IPS DF 6.9 (cell line): ENCODE data around the gene TRAF1.
"Not testable (repeated sequence)": the region's sequence is repeated elsewhere in the genome, so short reads cannot be mapped to it uniquely, and the experiment has no call there.

Source experiments
- DNase-seq: peaks from one replicate; pipeline ENCODE4 v3.0.0-alpha.2; 2013; ENCODE audit warnings: low read depth, low spot score
- H3K27ac ChIP-seq: one replicate; pipeline ENCODE4 v1.5.1; 2013; ENCODE audit warnings: low read length, control low read depth
- H3K27me3 ChIP-seq: 2 replicates; pipeline ENCODE4 v1.6.1; 2013; ENCODE audit warnings: mild to moderate bottlenecking, low read length; ENCODE audit not compliant: control insufficient read depth, insufficient read depth
- H3K36me3 ChIP-seq: 2 replicates; pipeline ENCODE4 v1.6.1; 2013; ENCODE audit warnings: low read length; ENCODE audit not compliant: control insufficient read depth, insufficient read depth
- H3K4me1 ChIP-seq: 2 replicates; pipeline ENCODE4 v1.6.1; 2013; ENCODE audit warnings: low read length; ENCODE audit not compliant: control insufficient read depth, insufficient read depth
- H3K4me3 ChIP-seq: 2 replicates; pipeline ENCODE4 v1.5.1; 2013; ENCODE audit warnings: mild to moderate bottlenecking, low read length
- H3K9me3 ChIP-seq: 2 replicates; pipeline ENCODE4 v1.6.1; 2013; ENCODE audit warnings: low read length, inconsistent platforms; ENCODE audit not compliant: control insufficient read depth, insufficient read depth
- WGBS: extraction: QIAGEN DNeasy Blood & Tissue Kit; methylation state at CpG from one replicate; pipeline ENCODE4 v1.1.7; 2013; ENCODE audit warnings: mixed read lengths, missing lambda C conversion rate; ENCODE audit not compliant: insufficient read length, insufficient coverage; 5-methylcytosine and 5-hydroxymethylcytosine counted together

The TRAF1 gene

GRCh38 chr9:120926397-120926928 lies at the start of gene TRAF1:
TSS of gene TRAF1 (minus strand) at chr9:120926796. CDS start at chr9:120926075, 721 bp downstream.
- Histone ChIP-seq H3K27ac (no peak within 1 kb of the TSS), H3K4me1 (peaks cover 6% of the 10 kb centered on the region), H3K36me3 (no peaks in the 10 kb centered on the region), H3K9me3 (no peaks in the 10 kb centered on the region), H3K27me3 (no peaks in the 10 kb centered on the region), H3K4me3 (no peak within 1 kb of the TSS)
- DNase-seq, result no peak
- no CpG with 5 or more reads among the region's 6 CpGs for WGBS

- Histone ChIP-seq H3K4me3 (no peak overlapping the region), H3K27ac (no peak overlapping the region), H3K4me1 (no peaks in the 10 kb centered on the region), H3K9me3 (no peaks in the 10 kb centered on the region), H3K27me3 (no peaks in the 10 kb centered on the region), H3K36me3 (no peaks in the 10 kb centered on the region)
- DNase-seq, result no peak
- WGBS, result no CpG with 5 or more reads among the region's 1 CpG
Observed at GRCh38 chr9:120974921-120975320, 48.3 kb upstream of the TRAF1 start.

- DNase-seq, result no peak
- Histone ChIP-seq H3K36me3 (no peaks in the 10 kb centered on the region), H3K27me3 (no peaks in the 10 kb centered on the region), H3K4me3 (no peak overlapping the region), H3K4me1 (no peaks in the 10 kb centered on the region), H3K27ac (no peak overlapping the region), H3K9me3 (no peaks in the 10 kb centered on the region)
- no CpG with 5 or more reads among the region's 2 CpGs for WGBS
Observed at GRCh38 chr9:120974181-120974580, 47.6 kb upstream of the TRAF1 start.

- no peaks in the 10 kb centered on the region for H3K4me1 ChIP-seq
- no peaks in the 10 kb centered on the region for H3K27me3 ChIP-seq
- H3K9me3 ChIP-seq, result no peaks in the 10 kb centered on the region
- no peak overlapping the region for H3K27ac ChIP-seq
- no peaks in the 10 kb centered on the region for H3K36me3 ChIP-seq
- H3K4me3 ChIP-seq, result no peak overlapping the region
- DNase-seq, result no peak
Observed at GRCh38 chr9:120971938-120972337, 45.3 kb upstream of the TRAF1 start.

- H3K4me3 ChIP-seq, H3K36me3 ChIP-seq, H3K27ac ChIP-seq, H3K4me1 ChIP-seq, H3K27me3 ChIP-seq, H3K9me3 ChIP-seq, DNase-seq: not testable (repeated sequence)
- WGBS, result no CpG with 5 or more reads among the region's 9 CpGs
Observed at GRCh38 chr9:120971471-120971870, 44.9 kb upstream of the TRAF1 start.

GRCh38 chr9:120970244-120970643 lies 43.6 kb upstream of the TRAF1 start:
- Histone ChIP-seq H3K27me3 (no peaks in the 10 kb centered on the region), H3K36me3 (no peaks in the 10 kb centered on the region), H3K9me3 (no peaks in the 10 kb centered on the region), H3K4me3 (no peak overlapping the region), H3K4me1 (peaks cover 3% of the 10 kb centered on the region), H3K27ac (no peak overlapping the region)
- no peak for DNase-seq
- WGBS, result no CpG with 5 or more reads among the region's 3 CpGs

- Histone ChIP-seq H3K4me3 (no peak overlapping the region), H3K4me1 (peaks cover 3% of the 10 kb centered on the region), H3K27ac (no peak overlapping the region), H3K9me3 (no peaks in the 10 kb centered on the region), H3K36me3 (no peaks in the 10 kb centered on the region), H3K27me3 (no peaks in the 10 kb centered on the region)
- no CpG with 5 or more reads among the region's 3 CpGs for WGBS
- no peak for DNase-seq
Observed at GRCh38 chr9:120966013-120966369, 39.4 kb upstream of the TRAF1 start.

- 100% methylated on average over 1 of the region's 4 CpGs for WGBS
- Histone ChIP-seq H3K27ac (no peak overlapping the region), H3K4me1 (peaks cover 3% of the 10 kb centered on the region), H3K36me3 (no peaks in the 10 kb centered on the region), H3K27me3 (no peaks in the 10 kb centered on the region), H3K4me3 (no peak overlapping the region), H3K9me3 (no peaks in the 10 kb centered on the region)
- no peak for DNase-seq
Observed at GRCh38 chr9:120965344-120966012, 38.9 kb upstream of the TRAF1 start.

GRCh38 chr9:120961936-120962335 lies 35.3 kb upstream of the TRAF1 start:
- H3K9me3 ChIP-seq, result no peaks in the 10 kb centered on the region
- no peak for DNase-seq
- no CpG with 5 or more reads among the region's 3 CpGs for WGBS

GRCh38 chr9:120960001-120960400 lies 33.4 kb upstream of the TRAF1 start:
- no peaks in the 10 kb centered on the region for H3K36me3 ChIP-seq
- H3K27me3 ChIP-seq, result no peaks in the 10 kb centered on the region
- no peak overlapping the region for H3K27ac ChIP-seq
- no peak for DNase-seq
- WGBS, result no CpG with 5 or more reads among the region's 1 CpG
- H3K4me3 ChIP-seq, result no peak overlapping the region
- no peaks in the 10 kb centered on the region for H3K9me3 ChIP-seq
- no peaks in the 10 kb centered on the region for H3K4me1 ChIP-seq

More at GRCh38 chr9:120961936-120962335, 35.3 kb upstream of the TRAF1 start:
- H3K27ac ChIP-seq, result no peak overlapping the region
- H3K36me3 ChIP-seq, result no peaks in the 10 kb centered on the region
- peaks cover 3% of the 10 kb centered on the region for H3K4me1 ChIP-seq
- no peak overlapping the region for H3K4me3 ChIP-seq
- no peaks in the 10 kb centered on the region for H3K27me3 ChIP-seq

- Histone ChIP-seq H3K27me3 (no peaks in the 10 kb centered on the region), H3K27ac (no peak overlapping the region), H3K4me1 (0 out of 2 replicates have a peak, but pooled peaks cover 1% of the 10 kb centered on the region), H3K4me3 (no peak overlapping the region), H3K9me3 (no peaks in the 10 kb centered on the region), H3K36me3 (no peaks in the 10 kb centered on the region)
- no peak for DNase-seq
- WGBS, result no CpG with 5 or more reads among the region's 3 CpGs
Observed at GRCh38 chr9:120956862-120957261, 30.3 kb upstream of the TRAF1 start.
